Erythroblast (primary cell): ENCODE measurements around the gene OSBPL9.

Experiments
- GATA1 ChIP-seq: IDR thresholded peaks from 2 replicates; pipeline ENCODE4 v1.6.1; 2011; ENCODE audit warnings: low read depth, mild to moderate bottlenecking, control low read depth, low read length, moderate library complexity
- POLR2A ChIP-seq: IDR thresholded peaks from 2 replicates; pipeline ENCODE4 v1.6.1; 2011; ENCODE audit warnings: mild to moderate bottlenecking, low read length

- TF ChIP-seq POLR2A = no peak
- no peak for TF ChIP-seq GATA1
Observed at GRCh38 chr1:51622455-51622913, 5.6 kb downstream of the OSBPL9 start.
